PFSK-1 (cell line): ENCODE data around the gene GNRHR.

Experiments
- FOXP2 ChIP-seq: optimal IDR thresholded peaks from 2 replicates; pipeline ENCODE3; 2011; ENCODE audit warnings: borderline replicate concordance, control low read depth, inconsistent platforms; ENCODE audit not compliant: insufficient read depth; ENCODE audit errors: extremely low read length, extremely low read depth
- POLR2AphosphoS5 ChIP-seq: IDR thresholded peaks from 2 replicates; pipeline ENCODE4 v1.6.1; 2012; ENCODE audit warnings: low read depth, mild to moderate bottlenecking, control low read depth, low read length, moderate library complexity
- REST ChIP-seq, 2 experiments: IDR thresholded peaks; 2 replicates each; pipeline versions ENCODE4 v1.6.1 to v1.8.0; 2011 to 2012; ENCODE audit warnings: low read depth in 2 of 2, low read length in 2 of 2, control low read depth in 1 of 2, inconsistent platforms in 1 of 2, mild to moderate bottlenecking in 1 of 2, moderate library complexity in 1 of 2; ENCODE audit not compliant: insufficient read depth in 1 of 2
- SIN3A ChIP-seq: IDR thresholded peaks from 2 replicates; pipeline ENCODE4 v1.6.1; 2012; ENCODE audit warnings: mild to moderate bottlenecking, low read length, moderate library complexity, borderline replicate concordance; ENCODE audit not compliant: insufficient read depth
- TAF1 ChIP-seq: IDR thresholded peaks from 2 replicates; pipeline ENCODE4 v1.6.1; 2012; ENCODE audit warnings: low read length, control low read depth, borderline replicate concordance; ENCODE audit not compliant: insufficient read depth

The GNRHR gene

GRCh38 chr4:67713529-67714247 lies 40.5 kb downstream of the GNRHR start:
- TF ChIP-seq SIN3A (no peak), FOXP2 (no peak), POLR2AphosphoS5 (no peak), REST (IDR thresholded peaks at IDR 0.05; ENCODE audit: insufficient read depth in 1 of 2, low read depth in 2 of 2, low read length in 2 of 2) (no peak), TAF1 (no peak)

- TF ChIP-seq TAF1 (no peak), POLR2AphosphoS5 (no peak), SIN3A (no peak), FOXP2 (no peak), REST (IDR thresholded peaks at IDR 0.05; ENCODE audit: insufficient read depth in 1 of 2, low read depth in 2 of 2, low read length in 2 of 2) (no peak)
These were observed 41.3 kb downstream of the GNRHR start for GRCh38 chr4:67712650-67713528.

- no peak for TF ChIP-seq TAF1
- TF ChIP-seq POLR2AphosphoS5 = no peak
- TF ChIP-seq SIN3A = no peak
- no peak for TF ChIP-seq REST (IDR thresholded peaks at IDR 0.05; ENCODE audit: insufficient read depth in 1 of 2, low read depth in 2 of 2, low read length in 2 of 2)
- no peak for TF ChIP-seq FOXP2
These were observed 42.1 kb downstream of the GNRHR start for GRCh38 chr4:67712000-67712625.

GRCh38 chr4:67704843-67705242 lies 49.3 kb downstream of the GNRHR start:
- TF ChIP-seq POLR2AphosphoS5 (no peak), TAF1 (no peak), SIN3A (no peak), REST (IDR thresholded peaks at IDR 0.05; ENCODE audit: insufficient read depth in 1 of 2, low read depth in 2 of 2, low read length in 2 of 2) (no peak), FOXP2 (no peak)
